H1 (cell line): ENCODE results near the gene HIBADH. TPM values are rescaled to one million over a fixed set of nuclear protein-coding genes. Genes with fewer than 3 reads are reported as not detected.

Experiments
- CTCF ChIA-PET: fragments of 300-600 bp; sonication (Branson Sonifier 250); formaldehyde crosslinking; loops from one replicate; lab custom pipeline; 2021; ENCODE audit not compliant: partially characterized antibody; lab: Charles Lee
- POLR2A ChIA-PET: fragments of 300-600 bp; sonication (Branson Sonifier 250); formaldehyde crosslinking; loops from one replicate; lab custom pipeline; 2021; ENCODE audit warnings: inconsistent platforms; ENCODE audit not compliant: partially characterized antibody; lab: Charles Lee
- DNase-seq, 2 experiments: peaks; one replicate each; pipeline versions ENCODE4 v3.0.0 to v3.0.0-alpha.2; 2010 to 2022; ENCODE audit warnings: low spot score in 2 of 2, low read depth in 1 of 2, mixed read lengths in 1 of 2
- FAIRE-seq: peaks from 2 replicates; lab custom pipeline; 2011; peaks lifted over from hg19 to GRCh38; lab: Jason Lieb, UNC
- H2AFZ ChIP-seq: 2 replicates; pipeline ENCODE4 v1.8.1; 2012; ENCODE audit warnings: low read length, inconsistent platforms
- H2AK5ac ChIP-seq: 2 replicates; pipeline ENCODE4 v1.6.1; 2013; ENCODE audit warnings: low read depth, low read length
- H2BK120ac ChIP-seq: replicated peaks from 2 replicates; pipeline ENCODE3; 2013; ENCODE audit warnings: low read depth, low read length, inconsistent platforms
- H2BK12ac ChIP-seq: 2 replicates; pipeline ENCODE4 v1.6.1; 2013; ENCODE audit warnings: low read depth, low read length
- H2BK15ac ChIP-seq: 2 replicates; pipeline ENCODE4 v1.6.1; 2013; ENCODE audit warnings: low read length
- H2BK20ac ChIP-seq: 2 replicates; pipeline ENCODE4 v1.6.1; 2013; ENCODE audit warnings: low read length
- H2BK5ac ChIP-seq: 2 replicates; pipeline ENCODE4 v1.6.1; 2013; ENCODE audit warnings: low read depth, low read length
- H3K14ac ChIP-seq: 2 replicates; pipeline ENCODE4 v1.6.1; 2013; ENCODE audit warnings: inconsistent platforms; ENCODE audit not compliant: insufficient read length
- H3K18ac ChIP-seq: 2 replicates; pipeline ENCODE4 v1.6.1; 2013; ENCODE audit warnings: low read length; ENCODE audit errors: extremely low read depth
- H3K23ac ChIP-seq: 2 replicates; pipeline ENCODE4 v1.6.1; 2013; ENCODE audit warnings: inconsistent platforms; ENCODE audit not compliant: insufficient read length
- H3K23me2 ChIP-seq: 2 replicates; pipeline ENCODE4 v1.6.1; 2013; ENCODE audit warnings: low read depth, low read length
- H3K27ac ChIP-seq: 2 replicates; pipeline ENCODE4 v1.6.1; 2011; ENCODE audit warnings: low read depth, low read length, inconsistent platforms
- H3K27me3 ChIP-seq, 4 experiments: replicated peaks in 1 of 4; 1 replicate in 1 of 4; 2 replicates in 3 of 4; pipeline versions ENCODE4 v1.6.1 to v1.8.1; 2011 to 2013; ENCODE audit warnings: low read length in 3 of 4, mild to moderate bottlenecking in 3 of 4, inconsistent platforms in 2 of 4, mixed read lengths in 2 of 4, moderate library complexity in 1 of 4; ENCODE audit not compliant: control insufficient read depth in 3 of 4, insufficient read depth in 3 of 4; ENCODE audit errors: extremely low read depth in 1 of 4
- H3K36me3 ChIP-seq, 4 experiments: 2 replicates each; pipeline versions ENCODE4 v1.6.1 to v1.8.1; 2011 to 2013; ENCODE audit warnings: mild to moderate bottlenecking in 4 of 4, low read length in 3 of 4, moderate library complexity in 2 of 4, control low read depth in 1 of 4, inconsistent platforms in 1 of 4; ENCODE audit not compliant: insufficient read depth in 4 of 4, control insufficient read depth in 2 of 4
- H3K4ac ChIP-seq: replicated peaks from 2 replicates; pipeline ENCODE3; 2013; ENCODE audit warnings: low read length, low read depth, mixed read lengths, inconsistent platforms; ENCODE audit not compliant: insufficient read length
- H3K4me1 ChIP-seq, 4 experiments: replicated peaks in 1 of 4; 1 replicate in 1 of 4; 2 replicates in 3 of 4; pipeline versions ENCODE4 v1.6.1 to v1.8.1; 2011 to 2013; ENCODE audit warnings: low read length in 3 of 4, inconsistent platforms in 2 of 4, mixed read lengths in 1 of 4; ENCODE audit not compliant: insufficient read depth in 4 of 4, control insufficient read depth in 3 of 4
- H3K4me2 ChIP-seq, 2 experiments: 2 replicates each; pipeline versions ENCODE4 v1.6.1 to v1.8.1; 2011 to 2013; ENCODE audit warnings: low read depth in 2 of 2, low read length in 2 of 2, control low read depth in 1 of 2, inconsistent platforms in 1 of 2, mild to moderate bottlenecking in 1 of 2; ENCODE audit not compliant: insufficient read depth in 1 of 2
- H3K4me3 ChIP-seq, 4 experiments: fragments of 200-600, 300-600 bp in 1 of 4; sonication (generic), shearing (Covaris generic), sonication (Bioruptor Twin) in 1 of 4; 2 replicates each; pipeline versions ENCODE4 v1.5.1 to v1.8.1; 2011 to 2016; ENCODE audit warnings: low read length in 4 of 4, low read depth in 3 of 4, control low read depth in 2 of 4, inconsistent platforms in 2 of 4, mild to moderate bottlenecking in 2 of 4, mixed read lengths in 1 of 4, moderate library complexity in 1 of 4; ENCODE audit not compliant: insufficient read depth in 2 of 4; ENCODE audit errors: extremely low read depth in 1 of 4
- H3K56ac ChIP-seq: replicated peaks from 2 replicates; pipeline ENCODE3; 2013; ENCODE audit warnings: low read depth, mild to moderate bottlenecking, mixed read lengths, low read length, inconsistent platforms; ENCODE audit not compliant: insufficient read length
- H3K79me1 ChIP-seq: 2 replicates; pipeline ENCODE4 v1.6.1; 2013; ENCODE audit warnings: low read depth, low read length, control low read depth
- H3K79me2 ChIP-seq, 2 experiments: 2 replicates each; pipeline versions ENCODE4 v1.6.1 to v1.8.1; 2012 to 2013; ENCODE audit warnings: low read length in 2 of 2, mild to moderate bottlenecking in 2 of 2, inconsistent platforms in 1 of 2; ENCODE audit not compliant: insufficient read depth in 2 of 2, control insufficient read depth in 1 of 2
- H3K9ac ChIP-seq, 4 experiments: replicated peaks in 1 of 4; 1 replicate in 1 of 4; 2 replicates in 3 of 4; pipeline versions ENCODE4 v1.6.1 to v1.8.1; 2011 to 2013; ENCODE audit warnings: low read depth in 3 of 4, low read length in 3 of 4, control low read depth in 2 of 4, mild to moderate bottlenecking in 2 of 4, moderate library complexity in 2 of 4, inconsistent platforms in 1 of 4; ENCODE audit errors: extremely low read depth in 1 of 4
- H3K9me3 ChIP-seq, 2 experiments: 2 replicates each; pipeline versions ENCODE4 v1.6.1 to v1.8.1; 2012 to 2013; ENCODE audit warnings: mild to moderate bottlenecking in 2 of 2, moderate library complexity in 2 of 2, control low read depth in 1 of 2, inconsistent platforms in 1 of 2, low read depth in 1 of 2, low read length in 1 of 2, mixed read lengths in 1 of 2; ENCODE audit not compliant: insufficient read depth in 2 of 2
- H4K20me1 ChIP-seq, 2 experiments: replicated peaks in 1 of 2; 2 replicates each; pipeline versions ENCODE3 to v1.8.1; 2011 to 2013; ENCODE audit warnings: inconsistent platforms in 2 of 2, low read length in 2 of 2, mild to moderate bottlenecking in 1 of 2; ENCODE audit not compliant: insufficient read depth in 2 of 2, control insufficient read depth in 1 of 2
- H4K5ac ChIP-seq: 2 replicates; pipeline ENCODE4 v1.6.1; 2013; ENCODE audit warnings: low read length, low read depth, mixed read lengths, inconsistent platforms; ENCODE audit not compliant: insufficient read length
- H4K8ac ChIP-seq: 2 replicates; pipeline ENCODE4 v1.8.0; 2013; ENCODE audit warnings: mild to moderate bottlenecking, moderate library complexity, low read length, inconsistent platforms; ENCODE audit not compliant: insufficient read depth; ENCODE audit errors: extremely low read depth
- H4K91ac ChIP-seq: replicated peaks from 2 replicates; pipeline ENCODE3; 2013; ENCODE audit warnings: low read length, mixed read lengths, inconsistent platforms; ENCODE audit not compliant: insufficient read length
- BRCA1 ChIP-seq: IDR thresholded peaks from 2 replicates; pipeline ENCODE4 v1.6.1; 2012; ENCODE audit warnings: low read depth, low read length, improper control_type of control experiment
- CEBPB ChIP-seq: IDR thresholded peaks from 2 replicates; pipeline ENCODE4 v1.6.1; 2012; ENCODE audit warnings: low read depth, low read length
- EZH2 ChIP-seq: fragments of 200-600 bp; sonication (generic); IDR thresholded peaks from 2 replicates; pipeline ENCODE4 v1.7.1; 2012; ENCODE audit warnings: low read depth, mild to moderate bottlenecking, moderate library complexity, low read length, inconsistent platforms; ENCODE audit not compliant: severe bottlenecking
- KDM5A ChIP-seq: fragments of 200-600 bp; IDR thresholded peaks from 2 replicates; pipeline ENCODE4 v1.7.1; 2012; ENCODE audit warnings: mild to moderate bottlenecking, low read length, inconsistent platforms, mixed read lengths
- NANOG ChIP-seq: IDR thresholded peaks from 2 replicates; pipeline ENCODE4 v1.6.1; 2011; ENCODE audit warnings: low read length, low read depth, mild to moderate bottlenecking, inconsistent platforms; ENCODE audit not compliant: insufficient read depth, poor library complexity, severe bottlenecking
- POLR2A ChIP-seq, 2 experiments: IDR thresholded peaks; 1 replicate in 1 of 2; 2 replicates in 1 of 2; pipeline ENCODE4 v1.6.1; 2011; ENCODE audit warnings: low read depth in 2 of 2, low read length in 2 of 2, mild to moderate bottlenecking in 2 of 2; ENCODE audit errors: control extremely low read depth in 1 of 2
- RBBP5 ChIP-seq: IDR thresholded peaks from 2 replicates; pipeline ENCODE4 v1.7.1; 2012; ENCODE audit warnings: low read depth, mild to moderate bottlenecking, inconsistent platforms, low read length, moderate library complexity, borderline replicate concordance
- SIRT6 ChIP-seq: IDR thresholded peaks from one replicate; pipeline ENCODE4 v1.7.1; 2012; ENCODE audit warnings: low read length, inconsistent platforms
- TCF12 ChIP-seq: IDR thresholded peaks from 2 replicates; pipeline ENCODE4 v1.6.1; 2011; ENCODE audit warnings: low read depth, mild to moderate bottlenecking, low read length
- WGBS, 2 experiments: shearing (Covaris generic) in 1 of 2; methylation state at CpG; one replicate each; pipeline versions ENCODE4 v1.1.6 to v1.1.7; 2013 to 2015; ENCODE audit warnings: low lambda C conversion rate in 2 of 2, mixed read lengths in 2 of 2, inconsistent platforms in 1 of 2, low coverage in 1 of 2, missing lambda C conversion rate in 1 of 2; ENCODE audit not compliant: insufficient replicate concordance in 2 of 2, insufficient coverage in 1 of 2, insufficient read length in 1 of 2; ENCODE audit errors: extremely low coverage in 1 of 2, missing lambda C conversion rate in 1 of 2; 5-methylcytosine and 5-hydroxymethylcytosine counted together
- polyA plus RNA-seq, 7 experiments: library from polyadenylated mRNA; depleted of rRNA in 3 of 7; stranded (reverse) in 5 of 7; unstranded in 2 of 7; fragments of >200 nt in 5 of 7; fragments of 200-250 nt in 2 of 7; gene quantifications; 1 replicate in 5 of 7; 2 replicates in 1 of 7; 4 replicates in 1 of 7; pipeline versions ENCODE4 v1.2.1 to v1.2.3, GENCODE V29; 2011 to 2013; ENCODE audit warnings: missing spikeins in 2 of 7, mixed read lengths in 2 of 7
- total RNA-seq: library from RNA; stranded (reverse); fragmentation: NEBNext Ultra II Directional; extraction: Animal tissue kit (Norgen Biotek cat#: 25700); gene quantifications from 2 replicates; pipeline ENCODE4 v1.2.1, GENCODE V29; 2021

Gene HIBADH
- total and polyA plus RNA-seq, 2 of the 8 experiments (the other 6 are each of a cell fraction or from before 2014, with no cell fraction given): 30.1 to 39.5 TPM

- H3K4ac ChIP-seq: no peak overlapping the region
- no peak overlapping the region for H3K14ac ChIP-seq
- H4K5ac ChIP-seq: no peak overlapping the region
- WGBS, 2 experiments: 87% methylated on average over 3 of the region's 3 CpGs; no CpG with 5 or more reads in 1 of the 2 experiments
- H4K8ac ChIP-seq: no peak overlapping the region
- no peaks in the 10 kb centered on the region for H3K79me2 ChIP-seq
- DNase-seq: no peak
- H3K56ac ChIP-seq: no peak overlapping the region
- H3K36me3 ChIP-seq: no peaks in the 10 kb centered on the region
- TF ChIP-seq NANOG (no peak), POLR2A (IDR thresholded peaks at IDR 0.05; ENCODE audit: control extremely low read depth in 1 of 2, low read depth in 2 of 2, low read length in 2 of 2) (no peak), CEBPB (no peak), TCF12 (no peak), KDM5A (no peak), SIRT6 (no peak), RBBP5 (no peak), EZH2 (no peak), BRCA1 (no peak)
- H2AK5ac ChIP-seq: no peak overlapping the region
- H2BK20ac ChIP-seq: no peak overlapping the region
- H2BK120ac ChIP-seq: no peak overlapping the region
- H3K4me1 ChIP-seq: peaks cover 0 to 3% (median 0%) of the 10 kb centered on the region in 4 experiments; a peak in 2 of 7 replicates
- no peak overlapping the region for H4K91ac ChIP-seq
- H3K4me3 ChIP-seq: no peak overlapping the region
- no peak overlapping the region for H2BK15ac ChIP-seq
- ChIA-PET CTCF (interaction anchor here (0.6 to 3.4 kb wide), 9 partner anchors 86 to 332 kb away, joined by 3 to 9 read pairs (median 5); no protein-coding TSS in a partner anchor), POLR2A (interaction anchor here (1.3 kb wide), 1 partner anchor 52 kb away, joined by 3 read pairs; the partner anchor contains the start of gene TAX1BP1)
- no peak overlapping the region for H2BK5ac ChIP-seq
- H2BK12ac ChIP-seq: no peak overlapping the region
- no peak overlapping the region for H3K4me2 ChIP-seq
- H3K9me3 ChIP-seq: no peaks in the 10 kb centered on the region
- no peaks in the 10 kb centered on the region for H3K23me2 ChIP-seq
- H3K79me1 ChIP-seq: no peaks in the 10 kb centered on the region
- no peaks in the 10 kb centered on the region for H3K27me3 ChIP-seq
- H3K23ac ChIP-seq: no peak overlapping the region
- H3K9ac ChIP-seq: no peak overlapping the region
- no peaks in the 10 kb centered on the region for H4K20me1 ChIP-seq
- H3K18ac ChIP-seq: no peak overlapping the region
- no peak overlapping the region for H3K27ac ChIP-seq
- H2AFZ ChIP-seq: no peak overlapping the region
- FAIRE-seq: no peak
Measured at GRCh38 chr7:27688646-27689045, 26.0 kb upstream of the HIBADH start.
